ENCODE results near the gene LPP.

LPP gene

GRCh38 chr3:188171682-188172467 is 17.9 kb downstream of the LPP start:
- no peaks in the 10 kb centered on the region for H3K27me3 ChIP-seq (ENCODE audit: low read length)
- no peak overlapping the region for H2AFZ ChIP-seq (ENCODE audit: low read depth, low read length, severe bottlenecking)
- H3K4me3 ChIP-seq (ENCODE audit: insufficient read depth, low read length, poor library complexity, severe bottlenecking), result no peak overlapping the region
- no peaks in the 10 kb centered on the region for H4K20me1 ChIP-seq (ENCODE audit: low read depth, low read length)
- TF ChIP-seq EZH2phosphoT487 (conservative IDR thresholded peaks at IDR 0.05; ENCODE audit: low read length) (no peak), CTCF (IDR thresholded peaks at IDR 0.05; ENCODE audit: insufficient read depth, low read length, poor library complexity, severe bottlenecking) (no peak)
- no peaks in the 10 kb centered on the region for H3F3A ChIP-seq (ENCODE audit: insufficient read depth)
- H3K4me2 ChIP-seq (ENCODE audit: low read depth, low read length, poor library complexity, severe bottlenecking), result no peak overlapping the region
- H3K27ac ChIP-seq (ENCODE audit: low read depth, low read length), result no peak overlapping the region
- H3K9ac ChIP-seq (ENCODE audit: low read length), result no peak overlapping the region
- no peaks in the 10 kb centered on the region for H3K9me3 ChIP-seq (ENCODE audit: insufficient read depth, low read length)
- H3K9me2 ChIP-seq (replicated peaks; ENCODE audit: insufficient read depth, low read length), result no peaks in the 10 kb centered on the region
- no peaks in the 10 kb centered on the region for H3K36me3 ChIP-seq (ENCODE audit: low read length)
- no peaks in the 10 kb centered on the region for H3K79me2 ChIP-seq (ENCODE audit: insufficient read depth, low read length)

GRCh38 chr3:188174317-188175044 is 20.5 kb downstream of the LPP start:
- Histone ChIP-seq H3K79me2 (ENCODE audit: insufficient read depth, low read length) (no peaks in the 10 kb centered on the region), H3K27me3 (ENCODE audit: low read length) (no peaks in the 10 kb centered on the region), H3K9ac (ENCODE audit: low read length) (no peak overlapping the region), H3K9me3 (ENCODE audit: insufficient read depth, low read length) (no peaks in the 10 kb centered on the region), H3F3A (ENCODE audit: insufficient read depth) (no peaks in the 10 kb centered on the region), H4K20me1 (ENCODE audit: low read depth, low read length) (no peaks in the 10 kb centered on the region), H3K9me2 (replicated peaks; ENCODE audit: insufficient read depth, low read length) (no peaks in the 10 kb centered on the region), H3K36me3 (ENCODE audit: low read length) (no peaks in the 10 kb centered on the region), H2AFZ (ENCODE audit: low read depth, low read length, severe bottlenecking) (no peak overlapping the region), H3K27ac (ENCODE audit: low read depth, low read length) (no peak overlapping the region), H3K4me3 (ENCODE audit: insufficient read depth, low read length, poor library complexity, severe bottlenecking) (no peak overlapping the region), H3K4me2 (ENCODE audit: low read depth, low read length, poor library complexity, severe bottlenecking) (peak overlapping the region; percentile 4)
- TF ChIP-seq CTCF (IDR thresholded peaks at IDR 0.05; ENCODE audit: insufficient read depth, low read length, poor library complexity, severe bottlenecking), result no peak
- no peak for TF ChIP-seq EZH2phosphoT487 (conservative IDR thresholded peaks at IDR 0.05; ENCODE audit: low read length)

GRCh38 chr3:188176476-188176875 is 22.5 kb downstream of the LPP start:
- no peak overlapping the region for H3K27ac ChIP-seq (ENCODE audit: low read depth, low read length)
- no peaks in the 10 kb centered on the region for H3K9me2 ChIP-seq (replicated peaks; ENCODE audit: insufficient read depth, low read length)
- no peaks in the 10 kb centered on the region for H3K9me3 ChIP-seq (ENCODE audit: insufficient read depth, low read length)
- no peaks in the 10 kb centered on the region for H3K79me2 ChIP-seq (ENCODE audit: insufficient read depth, low read length)
- H3K9ac ChIP-seq (ENCODE audit: low read length), result no peak overlapping the region
- no peak overlapping the region for H2AFZ ChIP-seq (ENCODE audit: low read depth, low read length, severe bottlenecking)
- no peaks in the 10 kb centered on the region for H3K36me3 ChIP-seq (ENCODE audit: low read length)
- no peak overlapping the region for H3K4me3 ChIP-seq (ENCODE audit: insufficient read depth, low read length, poor library complexity, severe bottlenecking)
- H3K27me3 ChIP-seq (ENCODE audit: low read length), result no peaks in the 10 kb centered on the region
- TF ChIP-seq EZH2phosphoT487 (conservative IDR thresholded peaks at IDR 0.05; ENCODE audit: low read length) (no peak), CTCF (IDR thresholded peaks at IDR 0.05; ENCODE audit: insufficient read depth, low read length, poor library complexity, severe bottlenecking) (no peak)
- no peaks in the 10 kb centered on the region for H4K20me1 ChIP-seq (ENCODE audit: low read depth, low read length)
- no peak overlapping the region for H3K4me2 ChIP-seq (ENCODE audit: low read depth, low read length, poor library complexity, severe bottlenecking)
- no peaks in the 10 kb centered on the region for H3F3A ChIP-seq (ENCODE audit: insufficient read depth)

Measured in SU-DHL-6 (cell line).